GM23338 (cell line): ENCODE results near the gene OTUD1. TPM values are rescaled to one million over a fixed set of nuclear protein-coding genes. Genes with fewer than 3 reads are reported as not detected.

ENCODE experiments used
- ATAC-seq: fragments of 200-7000 bp; cut with Tn5 transposase; 3 replicates; pipeline ENCODE4 v1.9.1; 2020
- DNase-seq: peaks from one replicate; pipeline ENCODE4 v3.0.0-alpha.2; 2015; ENCODE audit warnings: low spot score
- H2AFZ ChIP-seq: fragments of 200-600 bp; sonication (generic); 2 replicates; pipeline ENCODE4 v1.8.0; 2016; ENCODE audit warnings: antibody characterized with exemption, mild to moderate bottlenecking, moderate library complexity
- H3F3A ChIP-seq: fragments of 200-600 bp; sonication (generic); replicated peaks from 2 replicates; pipeline ENCODE4 v1.8.0; 2017; ENCODE audit warnings: antibody characterized with exemption, mixed run types, low read depth
- H3K27ac ChIP-seq: fragments of 200-600 bp; sonication (generic); 2 replicates; pipeline ENCODE4 v1.6.1; 2016; ENCODE audit warnings: low read depth
- H3K27me3 ChIP-seq: fragments of 200-600 bp; sonication (generic); 2 replicates; pipeline ENCODE4 v1.8.0; 2016; ENCODE audit warnings: mild to moderate bottlenecking, mixed run types, moderate library complexity; ENCODE audit not compliant: insufficient read depth
- H3K36me3 ChIP-seq: fragments of 200-600 bp; sonication (generic); 2 replicates; pipeline ENCODE4 v1.8.0; 2016; ENCODE audit warnings: mild to moderate bottlenecking; ENCODE audit not compliant: insufficient read depth
- H3K4me1 ChIP-seq: fragments of 200-600 bp; sonication (generic); 2 replicates; pipeline ENCODE4 v1.8.0; 2016; ENCODE audit warnings: mild to moderate bottlenecking, moderate library complexity; ENCODE audit not compliant: insufficient read depth
- H3K4me2 ChIP-seq: fragments of 200-600 bp; sonication (generic); 2 replicates; pipeline ENCODE4 v1.7.1; 2017; ENCODE audit warnings: mixed run types
- H3K4me3 ChIP-seq: fragments of 200-600 bp; sonication (generic); 2 replicates; pipeline ENCODE4 v1.6.1; 2016; ENCODE audit warnings: mixed run types
- H3K79me2 ChIP-seq: fragments of 200-600 bp; sonication (generic); replicated peaks from 2 replicates; pipeline ENCODE4 v1.8.0; 2017; ENCODE audit warnings: mild to moderate bottlenecking; ENCODE audit not compliant: insufficient read depth
- H3K9me2 ChIP-seq: fragments of 200-600 bp; sonication (generic); 2 replicates; pipeline ENCODE4 v1.8.0; 2017; ENCODE audit not compliant: insufficient read depth
- H4K20me1 ChIP-seq: fragments of 200-600 bp; sonication (generic); replicated peaks from 2 replicates; pipeline ENCODE4 v1.8.0; 2017; ENCODE audit warnings: mild to moderate bottlenecking; ENCODE audit not compliant: insufficient read depth
- H3K27ac Mint-ChIP-seq: 2 replicates; pipeline ENCODE4 v1.8.0; 2020; ENCODE audit warnings: inconsistent platforms, mild to moderate bottlenecking, moderate library complexity, mixed read lengths
- H3K27me3 Mint-ChIP-seq: 3 replicates; pipeline ENCODE4 v1.8.0; 2022; ENCODE audit warnings: low read depth, mild to moderate bottlenecking, moderate library complexity, mixed read lengths, inconsistent platforms; ENCODE audit not compliant: insufficient read depth, poor library complexity
- H3K36me3 Mint-ChIP-seq: 3 replicates; pipeline ENCODE4 v1.8.0; 2021; ENCODE audit warnings: low read depth, mild to moderate bottlenecking, inconsistent platforms, moderate library complexity, mixed read lengths
- H3K4me1 Mint-ChIP-seq: 3 replicates; pipeline ENCODE4 v1.8.0; 2020; ENCODE audit warnings: mild to moderate bottlenecking, inconsistent platforms, mixed read lengths
- H3K4me3 Mint-ChIP-seq: 3 replicates; pipeline ENCODE4 v1.8.0; 2021; ENCODE audit warnings: moderate library complexity, mild to moderate bottlenecking, inconsistent platforms, mixed read lengths
- H3K9me3 Mint-ChIP-seq: 3 replicates; pipeline ENCODE4 v1.8.0; 2020; ENCODE audit warnings: moderate library complexity, mild to moderate bottlenecking, inconsistent platforms, mixed read lengths
- CREB1 ChIP-seq: fragments of 250-450 bp; sonication (Bioruptor Pico); IDR thresholded peaks from 2 replicates; pipeline ENCODE4 v1.5.0; 2020; ENCODE audit warnings: low read depth, mild to moderate bottlenecking, moderate library complexity
- CTCF ChIP-seq, 2 experiments: fragments of 200-600 bp in 1 of 2; sonication (generic) in 1 of 2; conservative IDR thresholded peaks; 2 replicates each; pipeline versions ENCODE4 v1.5.1 to v1.6.1; 2016 to 2017; ENCODE audit warnings: antibody characterized with exemption in 2 of 2, low read depth in 2 of 2, mild to moderate bottlenecking in 2 of 2, moderate library complexity in 1 of 2
- ETS1 ChIP-seq: IDR thresholded peaks from 2 replicates; pipeline ENCODE4 v1.6.1; 2016; ENCODE audit warnings: antibody characterized with exemption
- EZH2 ChIP-seq: fragments of 200-600 bp; sonication (generic); IDR thresholded peaks from one replicate; pipeline ENCODE4 v1.8.0; 2017; ENCODE audit warnings: antibody characterized with exemption, mild to moderate bottlenecking, low read depth; ENCODE audit not compliant: unreplicated experiment
- EZH2phosphoT487 ChIP-seq: fragments of 200-600 bp; sonication (generic); IDR thresholded peaks from one replicate; pipeline ENCODE4 v1.8.1; 2018; ENCODE audit warnings: antibody characterized with exemption; ENCODE audit not compliant: unreplicated experiment
- ZNF462 ChIP-seq: fragments of 250-450 bp; sonication (Bioruptor Pico); IDR thresholded peaks from 2 replicates; pipeline ENCODE4 v1.5.0; 2020; ENCODE audit warnings: mild to moderate bottlenecking, moderate library complexity
- polyA plus RNA-seq: library from polyadenylated mRNA; unstranded; fragments of >200 nt; fragmentation: Nextera tagmentation; extraction: Ambion mirVana; gene quantifications from 2 replicates; pipeline ENCODE4 v1.2.1, GENCODE V29; 2016
- total RNA-seq: library from RNA; depleted of rRNA; stranded (reverse); fragments of >200 nt; shearing (Covaris generic); gene quantifications from 2 replicates; pipeline ENCODE4 v1.2.3, GENCODE V29; 2014

The OTUD1 gene
- total and polyA plus RNA-seq, 2 experiments from 2014 or later, result 2.5 to 8.3 TPM

GRCh38 chr10:23478570-23478969 lies 39.7 kb downstream of the OTUD1 start:
- H3K4me1 Mint-ChIP-seq, result no peaks in the 10 kb centered on the region
- H3K27ac Mint-ChIP-seq, result no peak overlapping the region
- Histone ChIP-seq H3K79me2 (no peaks in the 10 kb centered on the region), H2AFZ (no peak overlapping the region), H4K20me1 (no peaks in the 10 kb centered on the region), H3K4me1 (no peaks in the 10 kb centered on the region), H3K27me3 (no peaks in the 10 kb centered on the region), H3K36me3 (no peaks in the 10 kb centered on the region), H3K27ac (no peak overlapping the region), H3K4me3 (no peak overlapping the region), H3K4me2 (no peak overlapping the region), H3F3A (no peaks in the 10 kb centered on the region), H3K9me2 (no peaks in the 10 kb centered on the region)
- H3K9me3 Mint-ChIP-seq, result no peaks in the 10 kb centered on the region
- peaks cover 2% of the 10 kb centered on the region for H3K27me3 Mint-ChIP-seq
- H3K36me3 Mint-ChIP-seq, result no peaks in the 10 kb centered on the region
- H3K4me3 Mint-ChIP-seq, result no peak overlapping the region
- DNase-seq (no peak), ATAC-seq (no peak)
- TF ChIP-seq ETS1, result no peak

- no peaks in the 10 kb centered on the region for H3K4me1 ChIP-seq
- ATAC-seq, result no peak
- no peaks in the 10 kb centered on the region for H3F3A ChIP-seq
- H3K27ac ChIP-seq, result no peak overlapping the region
- H3K9me3 Mint-ChIP-seq, result no peaks in the 10 kb centered on the region
- H3K27me3 Mint-ChIP-seq, result peaks cover 2% of the 10 kb centered on the region
- no peak overlapping the region for H3K4me3 Mint-ChIP-seq
- H3K4me2 ChIP-seq, result no peak overlapping the region
- H3K79me2 ChIP-seq, result no peaks in the 10 kb centered on the region
- no peak overlapping the region for H3K4me3 ChIP-seq
- no peaks in the 10 kb centered on the region for H3K4me1 Mint-ChIP-seq
- no peaks in the 10 kb centered on the region for H3K9me2 ChIP-seq
- H3K27me3 ChIP-seq, result no peaks in the 10 kb centered on the region
- TF ChIP-seq ZNF462 (CRISPR knock-in tag) (no peak), EZH2 (no peak), EZH2phosphoT487 (no peak), CREB1 (no peak), CTCF (conservative IDR thresholded peaks at IDR 0.05; ENCODE audit: low read depth in 2 of 2) (no peak)
- DNase-seq, result no peak
- no peak overlapping the region for H3K27ac Mint-ChIP-seq
- no peaks in the 10 kb centered on the region for H3K36me3 Mint-ChIP-seq
- no peak overlapping the region for H2AFZ ChIP-seq
- no peaks in the 10 kb centered on the region for H4K20me1 ChIP-seq
- H3K36me3 ChIP-seq, result no peaks in the 10 kb centered on the region
These were observed 41.1 kb downstream of the OTUD1 start for GRCh38 chr10:23479798-23480473.
